T47D (cell line): ENCODE results near the gene TMEM63B.
"Not testable (repeated sequence)": the region's sequence is repeated elsewhere in the genome, so short reads cannot be mapped to it uniquely, and the experiment has no call there.

Experiments
- DNase-seq, 2 experiments: peaks; one replicate each; pipeline versions ENCODE4 v3.0.0 to v3.0.0-alpha.2; 2011 to 2012; ENCODE audit warnings: low read depth in 1 of 2, low spot score in 1 of 2
- JUND ChIP-seq: IDR thresholded peaks from 2 replicates; pipeline ENCODE4 v1.6.1; 2012; ENCODE audit warnings: low read depth
- in situ Hi-C: cut with HindIII; loops from 2 replicates; pipeline ENCODE4 v1.10.0; 2016; ENCODE audit warnings: low sequenced_read_pairs, low pct_unique_long_range_greater_than_20kb

Gene TMEM63B

DNA sequence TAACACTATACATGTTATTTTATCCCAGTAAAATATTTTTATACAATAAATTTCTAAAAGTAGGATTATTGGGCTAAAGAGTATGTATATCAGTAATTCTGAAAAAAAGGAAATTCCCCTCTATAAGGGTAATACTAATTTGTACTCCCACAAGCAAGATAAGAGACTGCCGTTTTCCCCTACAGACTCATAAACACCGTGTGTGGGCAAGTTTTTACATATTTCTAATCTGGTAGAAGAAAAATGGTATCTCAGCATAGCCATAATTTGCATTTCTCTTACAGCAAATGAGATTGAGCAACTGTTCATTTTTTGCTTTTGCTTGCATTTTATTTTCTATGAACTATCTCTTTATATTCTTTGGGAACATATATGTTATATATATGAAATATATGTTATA, 63.4 kb downstream of the TMEM63B start:
- in situ Hi-C loops = no loop called here
- no peak for TF ChIP-seq JUND
- DNase-seq = no peak

DNA sequence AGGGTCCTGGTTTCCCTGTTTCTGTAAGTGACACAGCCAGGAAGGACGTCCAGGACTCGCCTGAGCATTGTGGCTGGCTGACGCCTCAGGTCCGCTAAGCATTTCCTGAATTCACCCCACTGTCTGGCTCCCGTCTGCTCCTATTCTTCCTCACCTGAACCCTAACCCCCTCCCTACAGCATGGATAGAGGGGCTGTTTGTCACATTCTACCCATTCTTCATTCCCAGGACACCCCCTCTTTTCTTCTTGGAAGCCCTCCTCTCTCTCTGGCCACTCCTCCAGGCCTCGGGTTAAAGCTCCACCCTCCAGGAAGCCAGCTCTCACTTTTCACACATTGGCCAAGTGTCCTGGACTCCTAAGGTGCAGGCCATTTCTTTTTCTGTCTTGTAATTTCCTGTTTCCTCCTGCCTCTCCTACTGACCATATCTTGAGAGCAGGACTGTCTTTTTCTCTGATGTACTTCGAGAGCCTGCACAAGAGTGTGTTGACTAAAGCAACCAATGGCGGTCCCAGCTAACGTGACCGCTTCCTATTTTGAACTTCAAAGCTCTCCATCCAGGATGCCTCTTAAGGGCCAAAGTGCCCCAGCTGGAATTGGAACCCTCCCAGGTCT, 65.2 kb downstream of the TMEM63B start:
- TF ChIP-seq JUND = no peak
- in situ Hi-C loops = no loop called here
- DNase-seq = no peak

DNA sequence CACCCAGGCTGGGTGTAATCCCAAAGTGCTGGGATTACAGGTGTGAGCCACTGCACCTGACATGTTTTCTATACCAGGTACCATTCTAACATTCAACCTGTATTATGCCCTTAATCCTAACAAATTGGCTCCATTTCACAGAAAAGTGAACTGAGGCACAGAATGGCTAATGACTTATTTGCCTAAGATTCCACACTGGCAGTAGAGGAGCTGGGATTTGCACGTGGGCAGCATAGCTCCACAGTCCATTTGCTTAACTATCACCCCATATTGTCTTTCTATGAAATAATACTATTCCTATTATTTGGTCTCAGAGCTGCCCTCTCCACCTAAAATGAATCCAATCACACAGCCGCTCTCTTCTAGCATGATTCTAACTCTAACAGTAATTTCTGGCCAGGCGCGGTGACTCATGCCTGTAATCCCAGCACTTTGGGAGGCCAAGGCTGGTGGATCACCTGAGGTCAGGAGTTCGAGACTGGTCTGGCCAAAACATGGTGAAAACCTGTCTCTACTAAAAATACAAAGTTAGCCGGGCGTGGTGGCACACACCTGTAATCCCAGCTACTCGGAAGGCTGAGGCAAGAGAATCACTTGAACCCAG, 66.1 kb downstream of the TMEM63B start:
- in situ Hi-C loops = no loop called here
- no peak for TF ChIP-seq JUND
- no peak for DNase-seq

DNA sequence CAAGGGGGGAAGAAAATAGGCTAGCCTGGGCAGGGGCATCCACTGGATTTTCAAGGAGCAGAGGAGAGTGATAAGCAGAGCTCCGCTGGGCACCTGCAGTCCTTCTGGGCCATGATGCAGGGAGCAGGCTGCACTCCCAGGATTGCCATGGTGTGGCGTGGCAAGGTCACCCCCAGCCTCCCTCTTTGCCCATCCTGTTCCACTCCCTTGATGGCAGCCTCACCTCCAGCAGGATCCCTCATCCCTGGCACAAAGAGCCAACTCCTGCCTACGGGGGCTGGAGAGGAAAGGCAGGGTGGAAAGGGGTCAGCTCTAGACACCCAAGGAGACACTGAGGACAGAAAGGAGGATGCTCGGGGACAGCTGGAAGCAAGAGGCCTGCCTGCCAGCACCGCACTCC, 67.0 kb downstream of the TMEM63B start:
- in situ Hi-C loops = no loop called here
- TF ChIP-seq JUND = no peak
- DNase-seq = no peak

DNA sequence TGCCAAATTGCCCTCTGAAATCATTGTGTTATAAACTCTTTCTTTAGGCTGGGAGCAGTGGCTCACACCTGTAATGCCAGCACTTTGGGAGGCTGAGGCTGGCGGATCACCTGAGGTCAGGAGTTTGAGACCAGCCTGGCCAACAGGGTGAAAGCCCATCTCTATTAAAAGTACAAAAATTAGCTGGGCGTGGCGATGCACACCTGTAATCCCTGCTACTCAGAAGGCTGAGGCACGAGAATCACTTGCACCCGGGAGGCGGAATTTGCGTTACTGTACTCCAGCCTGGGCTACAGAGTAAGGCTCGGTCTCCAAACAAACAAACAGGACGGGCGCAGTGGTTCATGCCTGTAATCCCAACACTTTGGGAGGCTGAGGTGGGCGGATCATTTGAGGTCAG, 69.0 kb downstream of the TMEM63B start:
- in situ Hi-C loops, DNase-seq: not testable (repeated sequence)

DNA sequence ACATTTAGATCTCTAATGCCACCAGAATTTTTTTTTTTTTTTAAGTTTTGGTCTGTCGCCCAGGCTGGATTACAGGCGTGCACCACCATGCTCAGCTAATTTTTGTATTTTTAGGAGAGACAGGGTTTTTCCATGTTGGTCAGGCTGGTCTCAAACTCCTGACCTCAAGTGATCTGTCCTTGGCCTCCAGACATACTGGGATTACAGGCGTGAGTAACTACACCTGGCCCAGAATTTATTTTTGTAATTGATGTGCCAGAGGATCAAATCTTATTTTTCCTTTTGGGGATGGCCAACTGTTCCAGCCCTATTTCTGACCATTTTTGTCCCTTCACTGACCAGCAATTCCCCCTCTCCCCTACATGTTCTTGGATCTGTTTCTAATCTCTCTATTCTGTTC, 71.3 kb downstream of the TMEM63B start:
- DNase-seq = no peak
- in situ Hi-C loops = no loop called here
- no peak for TF ChIP-seq JUND

DNA sequence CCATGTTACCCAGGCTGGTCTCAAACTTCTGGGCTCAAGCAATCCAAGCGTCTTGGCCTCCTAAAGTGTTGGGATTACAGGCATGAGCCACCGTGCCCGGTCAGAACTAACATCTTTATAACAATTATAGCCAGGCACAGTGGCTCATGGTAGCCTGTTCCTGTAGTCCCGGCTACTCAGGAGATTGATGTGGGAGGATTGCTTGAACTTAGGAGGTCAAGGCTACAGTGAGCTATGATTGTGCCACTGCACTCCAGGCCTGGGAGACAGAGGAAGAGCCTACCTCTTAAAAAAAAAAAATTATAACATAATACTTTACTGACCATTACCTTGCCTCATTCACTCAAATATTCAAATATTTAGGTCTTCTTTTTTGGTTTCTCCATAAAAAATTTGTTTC, 72.5 kb downstream of the TMEM63B start:
- no peak for DNase-seq
- in situ Hi-C loops = no loop called here
- no peak for TF ChIP-seq JUND

DNA sequence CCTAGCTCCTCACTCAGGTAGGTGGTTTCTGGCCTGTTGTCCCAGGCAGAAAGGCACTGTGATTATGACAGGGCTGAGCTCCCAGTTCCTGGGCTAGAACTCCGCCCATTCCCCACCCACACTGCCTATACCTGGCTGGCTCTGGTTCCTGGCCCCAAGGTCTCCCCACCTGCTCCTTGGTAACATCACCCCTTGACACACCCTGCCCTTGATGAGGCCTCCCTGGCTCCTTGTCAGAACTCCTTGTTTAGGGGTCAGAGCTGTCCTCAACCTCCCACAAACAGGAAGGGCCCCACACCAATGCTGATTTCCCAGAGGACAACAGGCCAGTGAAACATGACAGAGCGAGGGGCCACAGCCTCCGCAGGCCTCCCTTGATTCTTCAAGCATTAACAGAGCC, 73.8 kb downstream of the TMEM63B start:
- in situ Hi-C loops = no loop called here
- TF ChIP-seq JUND = no peak
- DNase-seq = no peak

DNA sequence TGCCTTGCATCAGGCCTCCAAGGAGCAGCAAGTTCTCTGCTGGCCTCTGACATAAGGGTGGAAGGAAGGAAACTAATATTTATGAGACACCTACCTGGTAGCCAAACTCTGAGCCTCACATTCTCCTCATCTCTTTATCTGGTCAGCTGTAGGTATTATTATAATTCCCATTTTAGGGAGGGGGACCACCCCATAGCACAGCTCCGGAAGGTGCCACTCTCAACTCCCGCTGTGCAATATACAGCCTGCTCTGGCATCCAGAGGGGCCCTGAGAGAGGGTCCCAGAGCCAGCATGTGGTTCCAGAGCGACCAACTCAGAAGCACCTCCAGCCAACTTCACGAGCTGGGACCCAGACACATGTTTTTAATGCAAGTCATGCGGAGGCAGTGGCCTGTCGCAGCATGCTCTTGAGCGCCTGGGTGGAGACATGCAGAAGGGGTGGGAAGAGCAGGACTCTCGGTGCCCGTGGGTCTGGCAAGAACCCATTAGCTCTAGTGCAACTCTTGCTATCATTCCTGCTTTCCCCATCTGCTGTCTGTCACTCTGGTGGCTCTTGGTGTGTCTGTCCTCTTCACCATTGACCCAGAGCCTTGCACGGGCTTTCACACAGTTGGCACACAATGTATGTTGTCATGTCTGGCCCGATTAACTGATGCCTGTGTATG, 74.4 kb downstream of the TMEM63B start:
- in situ Hi-C loops = no loop called here
- DNase-seq = no peak

DNA sequence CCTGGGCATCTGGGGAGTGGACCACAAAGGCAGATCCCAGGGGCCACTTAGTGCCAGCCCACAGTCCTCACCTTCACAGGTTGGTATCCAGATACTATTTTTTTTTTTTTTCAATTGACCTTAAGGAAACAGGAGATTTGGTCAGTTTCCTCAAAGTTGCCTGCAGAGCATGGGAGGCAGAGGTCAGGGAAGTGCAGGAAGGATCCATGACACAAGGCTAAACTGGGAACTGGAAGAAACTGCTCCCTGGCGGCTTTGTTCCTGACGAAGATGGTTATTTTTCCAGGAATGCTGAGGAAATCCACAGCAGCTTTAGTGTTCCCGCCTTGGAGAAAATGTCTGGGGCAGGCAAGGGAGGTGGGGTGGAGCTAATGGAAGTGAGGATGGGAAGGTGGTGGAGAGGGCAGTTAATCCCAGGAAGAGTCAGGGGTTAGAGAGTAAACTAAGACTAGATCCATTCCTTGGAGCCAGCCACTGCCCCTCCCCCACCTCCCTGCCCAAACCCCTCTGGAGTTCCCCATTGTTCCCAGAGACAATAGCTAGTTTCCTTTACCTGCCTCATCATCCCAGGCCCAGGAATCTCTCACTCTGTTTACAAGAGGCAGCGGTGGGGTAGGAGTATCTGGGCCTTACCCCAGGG, 75.1 kb downstream of the TMEM63B start:
- in situ Hi-C loops = no loop called here
- no peak for DNase-seq
- no peak for TF ChIP-seq JUND

More for the DNA sequence above, 74.4 kb downstream of the TMEM63B start:
- TF ChIP-seq JUND = no peak

DNA sequence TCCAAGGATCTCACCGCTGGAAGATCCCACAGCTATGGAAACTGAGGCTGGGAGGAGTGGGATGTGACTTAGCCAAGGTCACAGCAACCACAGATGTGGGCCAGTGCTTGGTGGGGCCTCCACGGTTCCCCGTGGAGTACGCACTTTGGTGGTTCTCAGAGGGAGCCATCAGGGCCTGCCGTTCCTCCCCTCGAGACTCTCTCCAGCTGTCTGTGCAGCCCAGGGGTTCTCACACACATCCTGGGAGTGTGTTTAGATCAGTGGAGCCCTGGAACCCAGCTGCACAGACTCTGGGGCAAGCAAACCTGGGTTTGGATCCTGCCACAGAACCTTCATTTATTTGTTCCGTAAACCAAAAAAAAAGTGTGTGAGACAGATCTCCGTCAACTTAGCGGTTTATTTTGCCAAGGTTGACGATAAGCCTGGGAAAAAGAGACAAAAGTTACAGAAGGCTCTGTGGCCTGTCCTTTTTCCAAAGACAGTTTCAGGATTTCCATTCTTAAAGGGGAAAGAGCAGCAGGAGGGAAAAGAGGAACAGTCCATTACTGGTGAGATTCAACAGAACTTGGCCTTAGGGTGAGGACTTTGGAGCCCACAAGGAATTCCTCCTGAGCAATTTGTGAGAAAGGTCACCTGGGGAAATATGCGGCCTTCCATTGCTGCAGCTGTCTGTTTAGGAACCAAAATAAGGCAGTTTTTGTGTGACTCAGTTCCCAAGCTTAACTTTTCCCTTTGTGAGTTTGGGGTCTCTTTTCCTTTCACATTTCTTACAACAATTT, 75.8 kb downstream of the TMEM63B start:
- TF ChIP-seq JUND = no peak
- DNase-seq = peak in 1 of 2 experiments; percentile 33
- in situ Hi-C loops = no loop called here

DNA sequence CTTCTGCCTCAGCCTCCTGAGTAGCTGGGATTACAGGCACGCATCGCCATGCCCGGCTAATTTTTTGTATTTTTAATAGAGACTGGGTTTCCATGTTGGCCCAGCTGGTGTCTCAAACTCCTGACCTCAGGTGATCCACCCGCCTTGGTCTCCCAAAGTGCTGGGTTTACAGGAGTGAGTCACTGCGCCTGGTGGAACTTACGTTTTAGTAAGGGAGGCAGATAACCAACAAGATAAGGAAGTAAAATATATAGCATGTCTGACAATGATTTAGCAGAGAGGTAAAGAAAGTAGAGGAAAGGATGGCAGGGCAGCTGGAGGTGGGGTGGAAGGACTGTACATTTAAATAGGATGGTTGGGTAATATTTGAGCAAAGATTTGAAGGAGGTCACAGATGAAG, 76.6 kb downstream of the TMEM63B start:
- TF ChIP-seq JUND = no peak
- in situ Hi-C loops = no loop called here
- DNase-seq = no peak
